Activated CD8-positive, alpha-beta memory T cell treated with anti-CD3 and anti-CD28 coated beads, Interleukin-2, amount 10 ng/mL, durations not matched to agents 7 days and 5 days (primary cell): Measurements from ENCODE around the gene SYNCRIP. TPM values are rescaled to one million over a fixed set of nuclear protein-coding genes. Genes with fewer than 3 reads are reported as not detected.
"Not testable (repeated sequence)": the region's sequence is repeated elsewhere in the genome, so short reads cannot be mapped to it uniquely, and the experiment has no call there.

ENCODE experiments used
- ATAC-seq: fragments of 150-1000 bp; cut with Tn5 transposase; one replicate; pipeline ENCODE4 v1.10.0; 2021; ENCODE audit warnings: moderate library complexity
- CTCF ChIA-PET: fragments of 350-600 bp; sonication (Branson Sonifier 250); formaldehyde crosslinking; loops from one replicate; lab custom pipeline; 2021; ENCODE audit warnings: antibody characterized with exemption; lab: Charles Lee
- DNase-seq: peaks from one replicate; pipeline ENCODE4 v3.0.0-alpha.2; 2020
- H3K27ac Mint-ChIP-seq: one replicate; pipeline ENCODE4 v1.8.0; 2021; ENCODE audit warnings: mild to moderate bottlenecking, mixed read lengths
- H3K27me3 Mint-ChIP-seq: one replicate; pipeline ENCODE4 v1.8.0; 2021; ENCODE audit warnings: mixed read lengths
- H3K36me3 Mint-ChIP-seq: one replicate; pipeline ENCODE4 v1.8.0; 2021; ENCODE audit warnings: mild to moderate bottlenecking, mixed read lengths
- H3K4me1 Mint-ChIP-seq: one replicate; pipeline ENCODE4 v1.8.0; 2021; ENCODE audit warnings: mixed read lengths
- H3K4me3 Mint-ChIP-seq: one replicate; pipeline ENCODE4 v1.8.0; 2021; ENCODE audit warnings: mild to moderate bottlenecking, moderate library complexity, mixed read lengths
- H3K9me3 Mint-ChIP-seq: one replicate; pipeline ENCODE4 v1.8.0; 2022; ENCODE audit warnings: low read depth, mixed read lengths
- total RNA-seq, 2 experiments: library from RNA; stranded (reverse); gene quantifications; one replicate each; pipeline ENCODE4 v1.2.3, GENCODE V29; 2021

SYNCRIP gene
- 100 to 1,000 TPM; 105 to 146 TPM for total RNA-seq

DNA sequence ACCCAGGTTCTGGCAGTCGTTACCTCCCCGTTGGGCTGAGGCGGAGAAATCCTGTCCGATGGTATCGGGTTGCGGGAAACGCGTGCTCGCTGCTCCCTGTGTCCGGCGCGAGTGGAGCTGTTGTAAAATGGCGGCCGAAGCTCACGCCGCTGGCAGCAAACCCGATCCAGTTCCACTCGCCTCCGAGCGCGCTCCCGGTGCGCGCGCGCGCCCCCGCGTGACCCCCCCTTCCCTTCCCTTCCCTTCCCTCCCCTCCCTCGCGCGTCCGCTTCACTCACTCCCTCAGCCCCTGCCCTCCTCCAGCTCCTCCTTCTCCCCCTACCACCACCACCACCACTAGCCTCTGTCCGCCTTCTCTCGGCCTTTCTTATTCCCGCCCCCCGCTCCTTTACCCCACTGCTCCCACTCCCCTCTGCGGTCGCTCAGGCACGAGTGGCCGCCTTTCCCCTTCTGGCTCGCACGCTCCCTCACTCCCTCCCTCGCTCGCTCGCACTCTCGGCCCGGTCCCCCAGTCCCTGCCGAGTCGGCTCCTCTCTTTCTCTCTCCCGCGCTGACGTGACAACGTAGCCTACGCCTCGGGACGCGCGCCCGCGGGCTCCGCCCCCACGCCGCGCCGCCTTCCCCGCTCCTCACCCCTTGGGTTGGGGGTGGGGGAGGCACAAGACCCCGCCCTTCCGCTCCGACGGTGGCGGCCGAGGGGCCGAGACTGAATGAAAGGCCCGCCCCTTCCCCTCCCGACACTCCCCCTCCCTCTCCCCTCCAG, at the start of gene SYNCRIP:
Gene SYNCRIP (minus strand): TSS at position 113 of the 763 bp plus-strand sequence. CDS start 1,447 bp downstream, outside the sequence.
- peak within 1 kb of the TSS; percentile 92 for H3K4me3 Mint-ChIP-seq
- no peaks in the 10 kb centered on the region for H3K9me3 Mint-ChIP-seq
- DNase-seq = peak; percentile 99
- peak; percentile 80 for ATAC-seq
- H3K27me3 Mint-ChIP-seq = no peaks in the 10 kb centered on the region
- peaks cover 41% of the 10 kb centered on the region for H3K4me1 Mint-ChIP-seq
- H3K36me3 Mint-ChIP-seq = peaks cover 34% of the 10 kb centered on the region
- CTCF ChIA-PET = interaction anchor here (0.6 to 7.5 kb wide), 6 partner anchors 13 to 446 kb away, joined by 3 to 75 read pairs (median 10); partner anchors contain the start of gene SNX14
- peak within 1 kb of the TSS; percentile 93 for H3K27ac Mint-ChIP-seq

DNA sequence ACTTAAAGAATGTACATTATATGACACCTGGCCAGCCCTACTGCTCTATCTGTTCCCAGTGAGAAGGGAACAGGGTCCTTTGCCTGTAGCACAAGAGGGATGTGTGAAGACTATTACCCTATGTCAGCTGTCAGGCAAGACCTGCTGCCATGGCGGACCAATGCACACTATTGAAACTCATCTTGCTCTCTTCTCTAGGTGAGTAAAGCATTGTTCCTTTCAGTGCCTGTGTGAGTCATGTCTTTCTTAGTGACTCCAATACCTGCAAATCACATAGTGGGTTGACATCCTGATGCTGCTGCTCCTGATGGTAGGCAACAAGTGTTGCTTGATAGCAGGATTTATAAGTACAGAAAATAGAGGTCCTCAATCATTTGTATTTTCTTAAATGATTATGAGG, 48.8 kb upstream of the SYNCRIP start:
- Mint-ChIP-seq H3K27me3 (peaks cover 10% of the 10 kb centered on the region), H3K4me3 (no peak overlapping the region), H3K4me1 (peaks cover 2% of the 10 kb centered on the region), H3K9me3 (no peaks in the 10 kb centered on the region), H3K36me3 (peaks cover 2% of the 10 kb centered on the region), H3K27ac (no peak overlapping the region)
- DNase-seq = no peak
- CTCF ChIA-PET = no interaction called here
- no peak for ATAC-seq

DNA sequence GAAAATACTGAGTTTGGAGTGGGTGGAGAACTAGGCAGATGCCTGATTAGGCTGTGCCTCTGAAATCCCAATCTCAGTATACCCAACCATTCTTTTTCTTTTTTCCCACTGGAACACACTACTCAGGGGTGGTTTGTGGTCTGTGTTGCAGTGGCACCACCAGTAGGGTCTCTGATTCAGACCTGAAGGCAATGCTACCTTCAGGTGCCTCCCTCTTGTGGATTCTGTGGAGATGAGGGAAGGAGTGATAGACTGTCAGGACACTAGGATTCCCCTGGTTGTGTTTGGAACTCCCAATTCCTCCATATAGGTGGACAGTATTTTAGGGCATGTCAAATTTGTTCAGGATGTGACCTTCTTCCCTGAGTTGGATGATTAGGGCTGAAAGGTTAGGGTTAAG, 47.4 kb upstream of the SYNCRIP start:
- H3K27me3 Mint-ChIP-seq = peaks cover 10% of the 10 kb centered on the region
- H3K9me3 Mint-ChIP-seq = no peaks in the 10 kb centered on the region
- CTCF ChIA-PET = no interaction called here
- DNase-seq (no peak), ATAC-seq (no peak)
- no peak overlapping the region for H3K4me3 Mint-ChIP-seq
- peaks cover 2% of the 10 kb centered on the region for H3K36me3 Mint-ChIP-seq
- H3K4me1 Mint-ChIP-seq = peaks cover 2% of the 10 kb centered on the region
- H3K27ac Mint-ChIP-seq = no peak overlapping the region

- CTCF ChIA-PET = no interaction called here
- peak; percentile 76 for ATAC-seq
- Mint-ChIP-seq H3K4me3 (no peak overlapping the region), H3K27ac (peak overlapping the region; percentile 81), H3K36me3 (peaks cover 9% of the 10 kb centered on the region), H3K4me1 (peaks cover 11% of the 10 kb centered on the region), H3K27me3 (no peaks in the 10 kb centered on the region), H3K9me3 (peaks cover 5% of the 10 kb centered on the region)
- DNase-seq = no peak
These were observed 43.0 kb upstream of the SYNCRIP start for GRCh38 chr6:85685713-85686112.

DNA sequence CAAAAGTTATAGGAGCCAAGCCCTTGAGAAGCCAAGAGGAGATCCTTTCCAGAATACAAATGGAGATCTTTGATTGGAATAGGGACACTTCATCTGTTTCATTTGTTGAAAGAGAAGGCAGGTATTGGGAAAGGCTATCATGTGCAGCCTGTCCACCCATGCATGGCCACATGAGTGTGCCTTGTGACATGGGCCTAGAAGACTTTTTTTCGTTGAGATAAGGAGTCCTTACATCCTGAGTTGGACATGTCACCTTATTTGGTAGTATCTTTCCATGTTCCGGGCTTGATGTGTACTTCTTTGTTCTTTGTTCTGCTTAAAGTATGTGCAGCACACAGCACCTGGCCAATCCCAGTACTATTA, 42.1 kb upstream of the SYNCRIP start:
- CTCF ChIA-PET = no interaction called here
- no peak overlapping the region for H3K4me3 Mint-ChIP-seq
- H3K9me3 Mint-ChIP-seq = peaks cover 5% of the 10 kb centered on the region
- peaks cover 18% of the 10 kb centered on the region for H3K4me1 Mint-ChIP-seq
- DNase-seq = no peak
- peaks cover 11% of the 10 kb centered on the region for H3K36me3 Mint-ChIP-seq
- H3K27me3 Mint-ChIP-seq = no peaks in the 10 kb centered on the region
- no peak for ATAC-seq
- H3K27ac Mint-ChIP-seq = no peak overlapping the region

- Mint-ChIP-seq H3K4me3 (no peak overlapping the region), H3K27ac (no peak overlapping the region), H3K4me1 (peaks cover 21% of the 10 kb centered on the region), H3K9me3 (peaks cover 5% of the 10 kb centered on the region), H3K36me3 (peaks cover 11% of the 10 kb centered on the region), H3K27me3 (no peaks in the 10 kb centered on the region)
- ATAC-seq (no peak), DNase-seq (no peak)
- CTCF ChIA-PET = no interaction called here
These were observed 41.6 kb upstream of the SYNCRIP start for GRCh38 chr6:85684133-85684808.

DNA sequence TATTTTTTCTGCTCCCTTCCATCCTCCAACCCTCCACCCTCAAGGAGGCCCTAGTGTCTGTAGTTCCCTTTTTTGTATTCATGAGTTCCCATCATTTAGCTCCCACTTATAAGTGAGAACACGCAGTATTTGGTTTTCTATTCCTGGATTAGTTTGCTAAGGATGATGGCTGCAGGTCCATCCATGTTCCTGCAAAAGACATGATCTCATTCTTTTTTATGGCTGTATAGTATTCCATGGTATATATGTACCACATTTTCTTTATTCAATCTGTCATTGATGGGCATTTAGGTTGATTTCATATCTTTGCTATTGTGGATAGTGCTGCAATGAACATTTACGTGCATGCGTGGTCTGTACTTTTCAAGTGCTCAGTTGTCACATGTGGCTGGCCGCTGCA, 39.2 kb upstream of the SYNCRIP start:
- DNase-seq, ATAC-seq, H3K4me3 Mint-ChIP-seq, H3K27ac Mint-ChIP-seq, H3K27me3 Mint-ChIP-seq, H3K9me3 Mint-ChIP-seq: not testable (repeated sequence)
- CTCF ChIA-PET = interaction anchor here (0.7 kb wide), 1 partner anchor 1775 kb away, joined by 3 read pairs; no protein-coding TSS in a partner anchor
- Mint-ChIP-seq H3K4me1 (peaks cover 21% of the 10 kb centered on the region), H3K36me3 (peaks cover 28% of the 10 kb centered on the region)

DNA sequence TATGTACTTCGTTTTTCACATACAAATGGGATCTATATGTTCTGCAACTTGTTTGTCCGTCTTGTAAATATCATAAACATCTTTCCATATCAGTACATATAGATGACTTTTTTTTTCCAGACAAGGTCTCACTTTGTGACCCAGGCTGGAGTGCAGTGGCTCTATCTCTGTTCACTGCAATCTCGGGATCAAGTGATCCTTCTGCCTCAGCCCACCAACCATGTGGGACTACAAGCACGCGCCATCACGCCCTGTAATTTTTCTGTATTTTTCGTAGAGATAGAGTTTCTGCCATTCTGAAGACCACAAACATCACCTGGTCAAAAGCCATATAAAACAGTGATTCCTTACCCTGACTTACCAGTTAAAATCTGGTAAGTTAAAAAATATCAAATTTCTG, 37.7 kb upstream of the SYNCRIP start:
- no peak for ATAC-seq
- no peak for DNase-seq
- Mint-ChIP-seq H3K27ac (peak overlapping the region; percentile 96), H3K27me3 (peaks cover 4% of the 10 kb centered on the region), H3K36me3 (peaks cover 41% of the 10 kb centered on the region), H3K4me3 (peak overlapping the region; percentile 100), H3K4me1 (peaks cover 34% of the 10 kb centered on the region), H3K9me3 (peaks cover 5% of the 10 kb centered on the region)
- CTCF ChIA-PET = no interaction called here

DNA sequence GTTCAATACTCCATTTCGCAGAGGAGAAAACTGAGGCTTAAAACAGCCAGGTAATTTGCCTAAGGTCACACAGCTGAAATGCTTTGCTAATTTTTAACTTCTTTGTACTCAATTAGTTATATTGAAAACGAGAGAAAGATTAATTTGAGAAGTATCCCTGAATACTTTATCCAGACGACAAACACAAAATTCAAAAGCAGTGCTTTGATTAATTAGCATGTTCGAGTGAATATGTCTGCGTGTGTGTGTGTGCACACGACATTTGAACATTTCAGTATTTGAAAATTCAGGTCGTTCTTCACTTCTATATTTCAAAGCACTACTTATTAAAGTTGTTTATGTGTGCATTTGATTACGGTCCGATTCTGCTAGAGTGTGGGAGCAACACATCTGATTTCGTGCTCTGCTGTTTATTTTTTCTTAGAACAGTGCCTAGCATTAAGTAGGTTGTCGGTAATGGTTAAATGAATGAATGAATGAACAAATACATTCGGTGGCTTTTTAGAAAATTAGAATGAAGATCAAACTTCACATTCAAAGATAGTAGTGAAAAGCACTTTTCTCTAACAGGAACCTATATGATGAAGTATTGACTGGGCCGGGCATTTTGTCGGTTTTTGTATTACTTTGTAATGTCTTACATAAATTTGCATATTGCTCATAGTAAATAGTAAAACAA, 36.9 kb upstream of the SYNCRIP start:
- no peak for DNase-seq
- Mint-ChIP-seq H3K27ac (peak overlapping the region; percentile 96), H3K27me3 (peaks cover 4% of the 10 kb centered on the region), H3K9me3 (peaks cover 5% of the 10 kb centered on the region), H3K4me1 (peaks cover 42% of the 10 kb centered on the region), H3K4me3 (peak overlapping the region; percentile 100), H3K36me3 (peaks cover 48% of the 10 kb centered on the region)
- CTCF ChIA-PET = interaction anchor here (1.3 to 5.8 kb wide), 5 partner anchors 10 to 228 kb away, joined by 3 to 75 read pairs (median 6); partner anchors contain the start of genes SNX14 and SYNCRIP
- ATAC-seq = no peak

DNA sequence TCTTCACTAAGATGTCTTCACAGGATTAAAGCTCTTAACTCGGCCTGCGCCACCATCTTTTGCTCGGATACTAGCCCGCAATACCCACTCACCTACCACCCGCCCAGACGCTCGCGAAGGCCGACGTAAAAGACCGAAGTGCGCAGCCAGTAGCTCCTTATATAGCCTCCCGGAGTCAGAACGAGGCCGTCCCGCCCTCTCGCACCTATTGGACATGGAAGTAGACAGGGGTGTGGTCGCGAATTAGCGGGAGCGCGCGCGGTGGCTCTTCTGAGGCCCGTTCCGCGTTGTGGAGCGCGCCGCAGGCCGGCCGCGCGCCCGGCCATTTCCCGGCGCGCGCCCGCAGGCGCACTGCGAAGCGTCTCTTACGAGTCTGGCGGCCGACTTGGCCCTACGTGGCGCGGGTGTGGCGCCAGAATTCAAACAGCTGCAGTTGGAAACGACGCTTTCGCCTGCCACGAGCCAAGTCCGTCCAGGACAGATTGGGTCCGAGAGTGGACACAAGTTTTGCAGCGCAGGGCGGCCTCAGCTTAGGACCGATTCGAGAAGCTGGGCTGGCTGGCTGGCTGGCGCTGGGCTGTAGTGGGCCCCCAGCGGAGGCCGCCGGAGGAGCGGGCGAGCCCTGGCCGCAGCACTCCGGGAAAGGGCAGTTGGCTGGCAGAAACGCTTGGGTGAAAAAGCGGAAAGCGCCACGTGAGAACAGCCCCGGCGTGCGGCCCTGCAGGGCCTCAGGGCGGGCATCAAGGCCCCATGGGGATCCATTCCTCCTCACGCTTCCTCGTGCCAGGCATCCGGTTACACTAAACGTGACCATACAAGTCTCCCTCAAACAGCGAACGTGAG, 36.1 kb upstream of the SYNCRIP start:
- CTCF ChIA-PET = interaction anchor here (0.7 to 5.8 kb wide), 9 partner anchors 9 to 318 kb away, joined by 3 to 75 read pairs (median 4); partner anchors contain the start of genes SNX14 and SYNCRIP
- peaks cover 4% of the 10 kb centered on the region for H3K27me3 Mint-ChIP-seq
- H3K36me3 Mint-ChIP-seq = peaks cover 55% of the 10 kb centered on the region
- peak overlapping the region; percentile 100 for H3K4me3 Mint-ChIP-seq
- ATAC-seq (peak; percentile 83), DNase-seq (peak; percentile 97)
- peaks cover 5% of the 10 kb centered on the region for H3K9me3 Mint-ChIP-seq
- H3K4me1 Mint-ChIP-seq = peaks cover 49% of the 10 kb centered on the region
- H3K27ac Mint-ChIP-seq = peak overlapping the region; percentile 96

DNA sequence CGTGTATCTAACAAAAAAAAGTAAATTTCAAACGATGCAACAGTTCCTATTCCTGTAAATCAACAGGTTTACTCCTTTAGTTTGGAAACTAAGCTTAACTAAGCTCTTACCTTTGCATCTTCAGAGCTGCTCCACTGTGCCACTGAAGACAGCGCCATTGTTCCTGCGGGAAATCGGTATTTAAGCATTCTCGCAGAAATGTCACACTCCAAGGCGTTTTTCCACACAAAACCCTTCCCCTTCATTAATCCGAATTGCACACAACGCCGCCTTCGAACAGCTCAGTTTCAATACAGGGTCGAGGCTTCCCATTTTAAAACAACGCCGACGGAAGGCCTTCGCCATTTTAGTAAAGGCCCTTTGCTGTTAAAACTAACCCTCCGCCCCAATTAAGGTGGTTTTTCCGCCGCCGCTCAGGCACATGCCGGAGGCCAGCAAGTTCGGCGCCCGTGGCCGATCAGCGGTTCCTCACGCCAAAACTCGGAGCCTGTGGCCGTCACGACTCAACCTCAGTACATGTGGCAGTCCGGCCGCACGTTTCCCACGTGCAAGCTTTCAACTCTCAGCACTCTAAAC, 35.4 kb upstream of the SYNCRIP start:
- Mint-ChIP-seq H3K4me3 (peak overlapping the region; percentile 100), H3K36me3 (peaks cover 62% of the 10 kb centered on the region), H3K27me3 (peaks cover 4% of the 10 kb centered on the region), H3K9me3 (peaks cover 5% of the 10 kb centered on the region), H3K4me1 (peaks cover 56% of the 10 kb centered on the region), H3K27ac (peak overlapping the region; percentile 96)
- ATAC-seq = no peak
- CTCF ChIA-PET = interaction anchor here (0.7 to 5.8 kb wide), 9 partner anchors 8 to 317 kb away, joined by 3 to 75 read pairs (median 4); partner anchors contain the start of genes SNX14 and SYNCRIP
- no peak for DNase-seq
